NCI-H446 (cell line): ENCODE measurements around the gene WAPL.

Experiments
- DNase-seq, 2 experiments: peaks; one replicate each; lab custom pipeline; 2025; lab: John Stamatoyannopoulos, UW

The WAPL gene

DNA sequence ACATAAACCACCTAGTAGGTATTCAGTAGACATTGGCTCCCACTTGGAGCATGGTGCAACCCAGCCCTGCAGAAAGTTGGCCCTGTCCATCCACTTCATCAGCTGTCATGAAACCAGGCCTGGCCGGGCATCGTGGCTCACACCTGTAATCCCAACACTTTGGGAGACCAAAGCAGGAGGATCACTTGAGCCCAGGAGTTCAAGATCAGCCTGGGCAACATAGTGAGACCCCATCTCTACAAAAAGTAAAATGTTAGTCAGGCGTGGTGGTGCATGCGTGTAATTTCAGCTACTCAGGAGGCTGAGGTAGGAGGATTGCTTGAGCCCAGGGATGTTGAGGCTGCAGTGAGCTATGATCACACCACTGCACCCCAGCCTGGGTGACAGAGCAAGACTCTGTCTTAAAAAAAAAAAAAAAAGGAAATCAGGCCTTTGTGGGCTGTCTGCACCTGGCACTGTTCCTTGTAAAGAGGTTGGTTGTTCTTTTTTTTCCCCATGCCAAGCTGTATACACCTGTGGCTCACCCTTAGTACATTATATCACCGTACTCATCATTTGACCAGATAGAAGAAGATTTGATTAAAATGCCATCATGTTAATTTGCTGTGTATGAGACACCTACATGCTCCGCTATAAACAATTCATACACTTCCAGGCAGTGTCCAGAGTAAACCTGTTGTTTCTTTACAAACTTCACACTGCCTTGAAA lies 109.6 kb downstream of the WAPL start:
- DNase-seq: no peak

DNA sequence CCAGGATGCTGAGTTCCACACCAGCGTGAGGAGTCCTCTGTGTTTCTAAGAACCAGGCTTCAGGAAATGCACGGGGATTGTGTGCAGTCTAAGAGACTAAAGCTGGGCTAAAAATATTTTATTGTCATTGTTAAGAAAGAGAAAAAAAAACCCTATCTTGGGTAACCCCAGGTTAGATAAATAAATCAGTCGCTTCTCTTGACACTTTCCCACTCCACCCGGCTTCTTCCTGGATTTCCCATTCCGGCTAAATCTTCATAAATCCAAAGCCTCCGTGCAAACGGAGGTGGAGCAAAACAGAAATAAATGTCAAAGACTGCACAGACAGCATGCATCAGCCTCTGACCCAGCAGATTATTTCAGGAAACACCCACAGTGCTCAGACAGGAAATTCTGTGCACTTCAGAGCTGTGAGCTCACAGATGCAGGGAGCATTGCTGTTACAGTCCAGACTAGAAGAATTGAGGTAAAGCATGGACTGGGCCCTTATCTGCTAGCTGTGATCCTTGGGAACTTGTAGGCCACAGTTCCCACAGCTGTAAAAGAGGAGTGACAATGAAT lies 110.2 kb downstream of the WAPL start:
- no peak for DNase-seq

DNA sequence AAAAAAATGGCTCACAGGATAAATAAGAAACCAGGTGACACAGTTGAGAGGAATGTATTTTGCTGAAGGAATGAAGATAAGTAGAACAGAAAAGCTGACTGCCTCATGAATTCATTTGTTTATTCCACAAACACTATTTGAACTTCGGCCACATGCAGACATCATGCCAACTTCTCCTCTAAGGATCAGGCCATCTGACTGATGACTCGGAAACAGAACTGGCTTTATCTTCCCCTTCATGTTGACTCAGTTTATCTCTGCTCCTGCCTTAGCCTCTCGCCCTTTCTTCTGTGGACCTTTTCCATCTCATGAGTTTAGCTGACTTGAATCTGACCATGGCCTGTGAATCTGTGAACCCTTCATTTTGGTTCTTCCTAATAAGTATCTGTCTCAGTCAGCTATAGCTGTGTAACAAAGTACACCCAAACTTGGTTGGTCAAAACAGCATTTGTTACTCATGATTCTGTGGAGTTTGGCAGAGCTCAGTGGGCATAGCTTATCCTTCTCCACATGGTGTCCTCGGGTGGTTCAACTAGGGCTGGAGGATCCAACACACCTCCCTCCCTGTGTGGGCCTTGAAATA lies 111.0 kb downstream of the WAPL start:
- DNase-seq: no peak

DNA sequence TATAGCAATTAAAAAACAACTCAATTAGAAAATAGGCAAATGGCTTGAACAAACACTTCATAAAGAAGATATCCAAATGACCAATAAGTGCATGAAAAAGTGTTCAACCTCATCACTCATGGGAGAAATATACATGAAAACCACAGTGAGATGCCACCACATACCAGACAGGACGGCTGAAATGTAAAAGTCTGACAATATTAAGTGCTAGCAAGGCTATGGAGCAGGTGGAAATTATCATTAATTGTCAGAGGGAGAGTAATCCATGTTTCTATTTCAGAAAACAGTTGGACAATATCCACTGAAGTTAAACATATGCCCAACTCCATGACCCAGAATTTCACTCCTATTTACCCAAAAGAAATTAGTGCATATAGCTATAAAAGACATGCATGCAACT lies 112.4 kb downstream of the WAPL start:
- DNase-seq: no peak

DNA sequence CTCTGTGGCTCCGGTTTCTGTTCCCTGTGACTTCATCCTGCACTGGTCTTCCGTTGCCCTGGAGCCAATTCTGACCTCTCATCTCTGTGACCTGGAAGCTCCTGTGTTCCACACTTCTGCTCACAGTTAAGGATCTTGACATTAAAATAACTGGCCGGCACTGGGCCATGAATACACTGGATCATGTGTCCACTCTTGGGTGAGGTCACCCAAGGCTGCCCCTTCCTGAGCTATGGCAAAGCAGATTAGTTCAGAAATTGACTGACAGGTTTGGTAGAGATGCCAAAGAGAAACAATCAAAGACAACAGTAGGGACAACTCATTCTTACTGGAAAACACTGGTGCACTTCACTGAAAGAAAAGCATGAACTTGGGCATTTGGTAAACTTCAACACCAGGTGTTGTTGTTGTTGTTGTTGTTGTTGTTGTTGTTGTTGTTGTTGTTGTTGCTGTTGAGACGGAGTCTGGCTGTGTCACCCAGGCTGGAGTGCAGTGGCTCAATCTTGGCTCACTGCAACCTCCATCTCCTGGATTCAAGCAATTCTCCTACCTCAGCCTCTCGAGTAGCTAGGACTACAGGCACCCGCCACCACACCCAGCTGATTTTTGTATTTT lies 118.3 kb downstream of the WAPL start:
- DNase-seq: no peak

DNA sequence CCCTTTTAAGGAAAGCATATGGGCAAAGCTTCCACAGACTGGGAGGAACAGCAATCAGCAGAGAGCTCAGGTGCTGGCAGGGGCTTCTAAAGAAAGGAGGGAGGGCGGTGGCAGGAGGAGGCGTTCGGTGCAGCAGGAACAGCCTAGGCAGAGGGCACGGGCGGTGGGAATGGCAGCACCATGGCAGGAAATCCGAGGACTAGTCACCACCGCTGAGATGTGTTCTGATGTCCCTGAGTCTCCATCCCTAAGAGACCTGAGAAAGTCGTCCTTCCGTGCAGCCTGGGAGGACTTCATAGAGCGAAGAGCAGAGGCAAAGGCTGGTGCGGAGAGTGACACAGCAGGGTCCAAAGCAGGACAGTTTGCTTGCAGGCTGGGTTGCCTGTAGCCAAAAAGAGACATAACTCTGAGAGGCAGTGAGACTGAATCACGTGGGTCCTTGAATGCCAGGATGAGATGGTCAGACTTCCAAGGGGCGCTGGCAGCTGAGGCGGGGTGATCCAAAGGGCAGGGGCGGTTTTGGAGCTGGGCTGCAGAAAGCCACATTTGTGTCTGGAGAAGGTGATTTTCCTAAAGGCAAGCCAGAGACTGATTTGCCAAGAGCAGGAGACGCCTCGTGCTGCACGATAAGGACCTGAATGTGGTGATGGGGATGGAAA lies 119.2 kb downstream of the WAPL start:
- DNase-seq: no peak

DNA sequence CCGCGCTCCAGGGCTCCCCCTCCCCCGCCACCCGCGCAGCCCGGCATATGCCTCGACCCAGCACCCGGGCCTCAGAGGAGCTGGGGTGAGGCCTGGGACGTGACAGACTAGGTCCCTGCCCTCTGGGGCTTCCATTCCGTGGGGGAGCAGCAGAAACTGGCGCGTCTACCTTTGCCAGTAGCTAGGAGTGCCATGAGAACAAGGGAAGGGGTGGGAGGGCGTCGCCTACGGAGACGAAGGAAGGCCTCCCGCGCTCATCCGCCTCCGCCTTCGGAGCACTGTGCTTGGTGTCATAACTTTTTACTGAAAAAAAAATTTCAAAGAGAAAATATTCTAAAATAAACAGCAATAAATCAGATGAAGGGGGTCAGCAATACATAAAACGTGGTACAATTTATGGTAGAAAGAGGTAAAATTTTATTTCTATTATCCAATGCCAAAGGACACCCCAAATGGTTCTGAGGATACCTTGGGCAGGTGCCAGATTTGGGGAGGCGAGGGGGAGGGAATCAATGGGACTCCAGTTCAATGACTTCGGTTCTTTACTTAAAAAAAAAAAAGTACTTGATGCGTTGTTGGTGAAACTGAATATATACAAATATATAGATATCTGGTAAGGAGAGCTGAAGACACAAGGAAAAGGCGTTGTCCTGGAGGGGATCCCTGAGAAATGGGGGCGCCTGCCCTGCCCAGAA lies 119.9 kb downstream of the WAPL start:
- DNase-seq: no peak

DNA sequence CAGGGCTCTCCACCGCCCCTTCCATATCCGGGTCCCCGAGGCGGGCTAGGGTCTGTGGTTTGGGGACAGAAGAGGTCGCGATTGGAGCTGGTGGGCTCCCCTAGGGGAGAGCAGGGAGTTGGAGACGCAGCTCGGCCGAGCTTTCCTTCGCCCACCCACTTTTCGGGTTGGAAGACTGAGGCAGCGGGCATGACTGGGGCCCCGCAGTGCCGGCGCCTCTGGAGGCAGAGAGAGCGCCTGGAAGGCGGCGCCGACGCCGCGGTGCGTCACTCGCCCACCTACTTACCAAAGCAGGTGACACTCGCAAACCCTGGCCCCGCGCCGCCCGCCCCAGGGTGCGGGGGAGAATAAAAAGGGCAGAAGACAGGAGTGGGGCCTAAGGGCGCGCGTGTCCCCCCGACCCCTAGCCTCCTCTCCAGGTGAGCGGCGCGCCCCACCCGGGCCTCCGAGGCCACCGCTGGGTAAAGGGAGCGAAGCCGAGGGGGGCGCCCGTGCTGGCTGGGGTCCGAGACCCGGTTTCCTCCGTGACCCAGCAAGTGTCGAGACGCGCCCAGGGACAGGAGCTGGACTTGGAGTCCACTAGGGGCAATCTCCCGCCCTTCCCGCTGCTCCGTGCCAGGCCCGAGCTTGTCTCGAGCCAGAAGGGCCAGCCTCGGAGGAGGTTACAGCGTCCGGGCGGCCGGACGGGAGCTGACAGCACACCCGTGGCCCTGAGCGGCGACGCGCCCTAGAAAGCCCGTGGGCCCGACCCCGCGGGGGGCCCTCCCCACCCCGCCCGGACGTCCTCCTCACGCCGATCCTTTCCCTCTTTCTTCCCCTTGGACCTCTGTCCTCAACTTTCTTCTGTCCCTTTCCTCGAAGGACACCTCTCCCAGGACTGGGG lies 120.6 kb downstream of the WAPL start:
- DNase-seq: no peak

DNA sequence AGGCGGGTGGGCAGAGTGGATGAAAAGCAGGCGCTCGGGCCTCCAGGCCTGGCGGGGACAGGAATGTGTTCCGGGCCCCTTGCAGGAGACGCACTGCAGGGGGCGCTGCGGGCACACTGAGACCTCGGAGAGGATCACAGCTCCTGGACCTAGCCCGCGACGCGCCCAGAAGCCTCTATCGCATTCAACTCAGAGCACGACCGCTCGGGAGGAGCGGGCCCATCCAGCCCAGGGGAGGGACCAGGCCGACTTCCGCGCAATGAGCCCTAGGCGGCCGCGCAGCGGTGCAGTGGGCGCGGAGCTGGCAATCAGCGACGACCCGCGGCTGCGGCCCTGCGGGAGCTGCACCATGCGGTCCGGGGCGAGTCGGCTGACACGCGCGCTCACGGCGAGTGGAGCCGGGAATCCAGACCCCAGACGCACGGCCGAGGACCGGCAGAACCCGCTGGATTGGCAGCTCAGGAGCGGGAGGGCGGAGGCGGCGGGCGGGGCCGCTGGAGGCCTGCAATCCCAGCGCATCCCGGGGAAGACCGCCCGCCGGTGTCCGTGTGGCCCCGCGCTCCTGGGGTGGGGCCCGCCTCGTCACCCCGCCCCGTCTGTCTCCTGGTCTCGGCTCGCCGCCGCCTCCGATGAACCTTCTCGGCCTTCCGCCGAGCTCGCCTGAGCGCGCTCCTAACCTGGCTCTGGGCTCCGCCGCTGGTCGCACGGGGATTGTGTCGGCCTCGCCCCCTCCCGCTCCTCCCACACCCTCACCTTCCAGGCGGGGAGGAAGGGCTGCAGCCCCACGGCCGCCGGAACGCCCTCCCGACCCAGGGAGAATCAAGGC lies 121.5 kb downstream of the WAPL start:
- peak; percentile 68 to 89 for DNase-seq

DNA sequence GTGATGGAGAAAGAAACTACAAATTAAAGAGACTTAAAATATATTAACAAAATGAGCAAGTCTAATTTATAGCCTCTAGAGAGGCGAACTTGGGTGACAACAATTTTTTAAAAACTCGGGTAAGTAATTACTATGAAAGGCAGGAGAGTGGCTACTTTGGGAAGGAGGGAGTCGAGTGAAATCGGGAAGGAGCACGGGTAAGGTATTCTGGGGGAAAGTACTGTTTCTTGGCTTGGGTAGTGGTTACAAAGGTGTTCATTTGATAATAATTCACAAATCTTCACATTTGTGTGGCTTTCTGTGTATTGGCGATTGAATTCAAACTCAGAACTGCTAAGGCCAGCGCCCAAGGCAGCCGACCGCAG lies 122.1 kb downstream of the WAPL start:
- DNase-seq: no peak

DNA sequence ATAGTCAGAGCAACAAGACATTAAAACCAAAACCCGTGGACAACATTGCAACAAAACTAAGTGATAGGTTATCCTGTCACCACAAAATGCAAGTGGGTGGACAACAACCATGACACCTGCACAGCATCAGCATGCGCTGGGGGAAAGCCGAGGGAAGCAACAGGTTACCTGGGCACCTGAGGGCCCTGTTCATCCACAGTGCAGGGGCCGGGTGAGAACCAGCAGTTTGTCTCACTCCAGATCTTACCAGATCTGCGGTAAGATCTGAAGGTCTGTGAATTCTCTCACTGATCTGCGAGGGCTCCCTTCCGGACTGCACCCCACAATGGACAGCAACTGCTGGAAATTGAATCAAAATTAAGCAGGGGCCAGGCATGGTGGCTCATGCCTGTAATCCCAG lies 124.5 kb downstream of the WAPL start:
- no peak for DNase-seq

DNA sequence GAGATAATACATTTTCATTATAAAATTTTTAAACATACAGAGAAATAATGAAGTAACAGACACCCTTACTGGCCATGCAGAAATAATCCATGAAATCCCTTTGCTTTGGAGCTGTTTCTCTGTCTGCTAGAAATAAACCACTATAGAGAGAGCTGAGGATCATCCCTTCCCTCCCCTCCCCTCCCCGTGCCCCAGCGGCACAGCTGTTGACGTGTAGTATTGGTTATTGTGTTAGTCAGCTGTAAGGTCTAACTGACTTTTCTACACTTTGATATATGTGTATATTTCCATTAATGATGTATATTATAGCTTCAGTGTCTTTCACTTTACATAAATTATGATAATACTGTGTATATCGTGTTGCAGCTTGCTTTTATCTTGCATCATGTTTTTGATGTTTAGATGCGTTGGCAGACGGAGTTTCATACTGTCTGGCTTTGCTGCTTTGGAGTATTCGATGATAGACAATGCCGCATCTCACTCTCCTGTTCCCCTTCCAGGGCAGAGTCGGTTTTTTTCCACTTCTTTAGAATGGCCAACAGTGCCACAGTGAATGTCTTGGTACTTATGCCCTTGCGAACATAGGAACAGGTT lies 127.6 kb downstream of the WAPL start:
- no peak for DNase-seq

DNA sequence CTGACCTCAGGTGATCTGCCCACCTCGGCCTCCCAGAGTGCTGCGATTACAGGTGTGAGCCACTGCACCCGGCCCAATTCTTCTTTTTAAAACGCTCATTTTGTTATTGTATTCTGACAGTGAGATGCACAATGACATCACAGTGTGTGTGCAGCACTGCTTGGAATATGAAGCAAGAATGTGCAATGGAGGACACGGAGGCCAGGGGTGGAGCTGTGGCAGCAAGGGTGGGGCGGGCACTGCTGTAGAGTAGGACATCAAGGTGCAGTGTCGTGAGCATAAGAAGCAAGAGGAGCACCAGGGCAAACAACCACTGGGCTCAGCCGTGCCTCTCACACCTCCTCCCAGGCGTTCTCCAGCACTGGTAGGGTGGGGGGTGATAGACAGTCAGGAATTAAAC lies 128.2 kb downstream of the WAPL start:
- no peak for DNase-seq

DNA sequence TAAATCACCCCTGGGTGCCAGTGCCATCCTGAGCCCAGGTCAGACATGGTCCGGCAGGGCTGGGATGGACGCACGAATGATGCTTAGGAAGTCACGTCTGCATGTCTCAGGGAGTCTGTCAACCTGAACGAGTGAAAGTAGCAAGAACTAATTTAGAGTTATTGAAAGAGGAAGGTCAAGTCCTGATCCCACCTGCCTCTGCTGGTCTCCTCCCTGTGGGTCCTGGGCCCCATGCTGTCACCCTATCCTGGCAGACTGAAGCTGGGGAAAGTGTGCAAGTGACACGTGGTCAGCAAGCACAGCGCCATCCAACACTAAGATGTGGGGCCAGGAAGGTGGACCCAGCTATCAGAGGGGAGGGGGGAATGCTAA lies 128.9 kb downstream of the WAPL start:
- DNase-seq: no peak

DNA sequence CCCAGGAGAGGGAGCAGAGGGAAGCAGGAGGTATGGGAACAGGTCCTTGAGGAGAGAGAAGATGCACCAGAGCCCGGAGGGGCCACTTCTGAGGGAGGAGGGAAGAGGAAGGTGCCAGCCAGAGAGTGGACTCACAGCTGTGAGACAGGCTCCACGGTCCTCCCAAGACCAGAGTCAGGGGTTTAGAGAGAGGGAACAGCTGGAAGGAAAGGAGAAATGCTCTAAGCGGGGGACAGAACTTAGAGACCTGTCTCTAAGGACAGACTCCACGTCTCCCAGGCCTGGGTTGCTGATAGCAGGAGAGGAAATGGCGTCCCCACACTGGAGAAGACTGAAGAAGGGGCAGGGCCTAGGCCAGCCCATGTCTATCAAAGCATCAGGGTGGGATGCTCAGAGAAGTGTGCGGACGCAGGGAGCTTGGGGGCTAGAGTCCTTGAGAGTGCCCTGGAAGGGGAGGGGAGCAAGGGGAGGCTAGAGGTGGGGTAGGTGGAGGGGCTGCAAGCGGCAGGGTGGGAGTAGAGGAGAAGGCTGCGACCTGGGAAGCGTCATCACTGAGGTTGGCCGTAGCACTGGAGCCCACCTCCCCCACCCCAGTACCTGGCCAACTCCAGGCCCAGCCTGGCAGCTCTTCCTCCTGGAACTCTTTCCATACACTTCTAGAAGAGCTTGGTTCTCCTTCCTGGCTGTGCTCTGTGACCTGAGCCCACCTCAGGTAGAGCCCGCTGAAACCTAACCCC lies 129.4 kb downstream of the WAPL start:
- no peak for DNase-seq

DNA sequence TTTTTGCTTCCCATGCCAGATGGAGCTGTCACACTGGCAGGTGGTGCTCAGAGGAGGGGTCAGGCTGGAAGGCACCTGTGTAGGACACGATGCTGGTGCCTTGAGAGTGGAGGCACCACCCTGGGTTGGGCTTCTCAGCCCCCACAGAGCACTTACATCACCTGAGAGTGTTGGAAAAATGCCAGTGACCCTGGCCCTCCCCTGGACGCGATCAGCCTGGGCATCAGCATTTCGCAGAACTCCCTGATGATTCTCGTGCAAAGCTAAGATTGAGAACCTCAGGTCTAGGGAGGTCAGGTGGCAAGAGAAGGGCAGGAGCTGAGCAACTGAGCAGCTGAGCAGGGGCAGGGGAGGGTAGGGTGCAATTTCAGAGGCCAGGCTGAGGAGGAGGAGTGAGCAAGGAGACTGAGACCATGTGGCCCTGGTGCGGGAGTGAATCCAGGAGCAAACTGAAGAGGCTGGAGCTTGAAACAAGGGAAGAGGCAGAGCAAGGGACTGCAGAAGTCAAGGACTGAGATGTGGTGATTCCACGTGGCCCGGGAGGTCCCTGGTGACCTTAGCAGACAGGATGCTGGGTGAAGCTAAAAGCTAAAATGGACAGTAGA lies 130.3 kb downstream of the WAPL start:
- no peak for DNase-seq

DNA sequence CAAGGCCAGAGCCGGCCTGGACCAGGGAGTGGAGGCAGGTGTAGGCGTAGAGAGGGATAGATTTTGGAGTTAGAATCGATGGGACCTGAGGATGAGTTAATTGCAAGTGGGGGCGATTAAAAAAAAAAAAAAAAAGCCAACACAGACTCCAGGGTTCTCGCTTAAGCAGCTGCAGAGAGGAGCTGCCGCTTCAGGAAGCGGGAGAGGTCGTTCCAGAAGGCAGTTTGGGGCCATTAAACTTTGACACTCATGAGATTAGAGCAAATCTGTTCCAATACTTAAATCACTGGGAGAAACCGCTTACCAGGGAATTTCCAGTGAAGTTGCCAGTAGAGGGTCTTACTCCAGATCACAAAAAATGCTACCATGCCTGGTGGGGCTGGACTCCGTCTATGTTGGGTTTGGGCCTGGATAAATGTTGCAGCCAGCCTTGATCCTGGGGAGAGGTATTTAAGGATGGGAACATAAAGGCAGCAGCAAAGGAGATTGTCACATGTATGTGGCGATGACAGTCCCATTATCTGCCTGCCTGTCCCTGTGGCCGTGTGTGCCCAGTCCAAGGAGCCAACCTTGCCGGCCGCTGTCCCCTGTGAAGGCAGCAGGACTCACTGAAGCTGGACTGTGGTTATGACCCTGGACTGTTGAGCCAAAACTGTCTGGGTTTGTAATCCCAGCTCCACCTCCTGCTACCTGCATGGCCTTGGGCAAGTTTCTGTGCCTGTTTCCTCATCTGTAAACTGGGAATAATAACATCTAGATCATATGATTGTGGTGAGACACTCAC lies 131.1 kb downstream of the WAPL start:
- no peak for DNase-seq
